ENCODE results near the gene RTN4. TPM values are rescaled to one million over a fixed set of nuclear protein-coding genes. Genes with fewer than 3 reads are reported as not detected.
A peak's percentile ranks its signal among the peaks of the same experiment; 100 is the strongest.

Gene RTN4
- 322 and 384 TPM in 2 replicates for total RNA-seq

- DNase-seq (ENCODE audit: low read depth) = peak; percentile 78
Measured at GRCh38 chr2:55050100-55050994, at the start of gene RTN4. TSS of gene RTN4 (minus strand) at chr2:55050451. CDS start at chr2:55050300, 151 bp downstream.

GRCh38 chr2:55099493-55099877, 49.2 kb upstream of the RTN4 start:
- no peak for DNase-seq (ENCODE audit: low read depth)
- TF ChIP-seq CTCF (conservative IDR thresholded peaks at IDR 0.05; ENCODE audit: low read depth, low read length) = no peak
- H3K4me3 ChIP-seq (ENCODE audit: low read depth, low read length) = no peak overlapping the region

More at GRCh38 chr2:55050100-55050994, at the start of gene RTN4:
- peak within 1 kb of the TSS; percentile 91 for H3K4me3 ChIP-seq (ENCODE audit: low read depth, low read length)
- TF ChIP-seq CTCF (conservative IDR thresholded peaks at IDR 0.05; ENCODE audit: low read depth, low read length) = peak; percentile 6

DNA sequence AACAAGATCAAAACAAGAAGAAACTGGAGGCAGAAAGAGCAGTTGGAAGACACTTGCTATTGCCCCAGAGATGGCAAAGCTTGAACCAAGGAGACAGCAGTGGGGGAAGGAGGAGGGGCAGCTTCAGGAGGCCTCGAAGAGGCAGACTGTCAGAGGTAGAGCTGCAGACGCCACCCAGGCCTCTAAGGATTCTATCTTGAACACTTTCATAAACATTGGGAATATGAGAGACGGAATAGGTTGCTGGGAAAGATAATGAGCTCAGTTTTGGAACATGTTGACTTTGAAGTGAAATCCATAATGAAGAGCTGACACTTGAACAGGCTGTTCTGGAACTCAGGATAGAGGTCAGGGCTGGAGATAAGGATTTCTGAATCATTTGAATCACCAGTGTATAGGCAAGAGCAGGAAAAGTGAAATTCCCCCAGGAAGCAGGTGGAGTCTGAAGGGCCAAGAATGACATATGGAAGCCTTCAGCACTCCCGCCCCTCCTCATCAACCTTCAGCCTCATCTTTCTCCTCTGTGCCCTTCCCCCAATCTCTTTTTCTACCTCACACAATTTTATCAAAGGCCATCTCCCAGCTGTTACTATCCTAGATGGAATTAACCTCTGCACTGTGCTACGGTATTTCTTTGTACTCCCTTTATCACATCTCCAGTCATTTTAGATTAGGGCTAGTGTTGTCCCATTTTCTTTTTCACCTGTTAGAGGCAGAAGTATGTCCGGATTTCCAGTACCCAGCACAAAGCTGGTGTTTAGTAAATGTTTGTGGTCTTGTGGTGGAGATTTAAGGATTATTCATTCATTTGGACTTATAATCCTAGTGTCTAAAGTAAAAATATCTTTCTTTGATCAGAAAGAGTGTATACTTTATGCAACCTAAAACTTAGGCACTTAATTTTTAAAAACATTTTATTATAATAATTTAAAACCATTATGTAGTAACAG, 47.5 kb upstream of the RTN4 start:
- H3K4me3 ChIP-seq (ENCODE audit: low read depth, low read length) = no peak overlapping the region
- DNase-seq (ENCODE audit: low read depth) = no peak
- TF ChIP-seq CTCF (conservative IDR thresholded peaks at IDR 0.05; ENCODE audit: low read depth, low read length) = no peak

GRCh38 chr2:55097082-55097460, 46.8 kb upstream of the RTN4 start:
- DNase-seq (ENCODE audit: low read depth) = no peak
- no peak for TF ChIP-seq CTCF (conservative IDR thresholded peaks at IDR 0.05; ENCODE audit: low read depth, low read length)
- no peak overlapping the region for H3K4me3 ChIP-seq (ENCODE audit: low read depth, low read length)

DNA sequence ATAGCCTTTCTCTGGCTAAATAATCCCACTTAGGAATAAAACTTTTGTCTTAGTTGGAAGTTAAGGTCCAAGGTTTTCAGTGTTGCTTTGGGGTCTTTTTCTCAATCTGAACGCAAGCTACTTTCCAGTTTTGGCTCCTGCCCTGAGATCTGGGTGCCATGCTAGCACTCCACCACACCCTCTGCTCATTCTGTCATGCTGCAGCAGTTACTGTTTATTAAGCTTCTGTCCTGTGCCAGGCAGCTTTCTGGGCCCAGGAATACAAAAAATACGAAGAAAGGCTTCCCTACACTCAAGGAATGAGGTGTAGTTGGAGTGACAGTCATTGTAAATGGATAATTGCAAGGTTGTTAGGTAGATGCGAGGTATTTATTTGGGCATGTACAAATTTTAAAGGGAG, 46.3 kb upstream of the RTN4 start:
- TF ChIP-seq CTCF (conservative IDR thresholded peaks at IDR 0.05; ENCODE audit: low read depth, low read length) = no peak
- H3K4me3 ChIP-seq (ENCODE audit: low read depth, low read length) = no peak overlapping the region
- DNase-seq (ENCODE audit: low read depth) = no peak

GRCh38 chr2:55093381-55093780, 43.1 kb upstream of the RTN4 start:
- TF ChIP-seq CTCF (conservative IDR thresholded peaks at IDR 0.05; ENCODE audit: low read depth, low read length) = no peak
- DNase-seq (ENCODE audit: low read depth) = no peak
- H3K4me3 ChIP-seq (ENCODE audit: low read depth, low read length) = no peak overlapping the region
